Measurements from ENCODE around the gene SLC29A3. TPM values are rescaled to one million over a fixed set of nuclear protein-coding genes. Genes with fewer than 3 reads are reported as not detected.

The SLC29A3 gene
- total and polyA plus RNA-seq, 8 donors = 7.6 to 13.4 (median 8.1) TPM

GRCh38 chr10:71359364-71360046, 40.4 kb downstream of the SLC29A3 start:
- no peak overlapping the region for H3K4me3 ChIP-seq
- TF ChIP-seq CTCF (IDR thresholded peaks at IDR 0.05) = no peak
- no peaks in the 10 kb centered on the region for H3K27me3 ChIP-seq
- intact Hi-C loops (cut with DNase I) = no loop called here
- DNase-seq (peak in 1 of 4 donors; percentile 59), ATAC-seq (peak; percentile 66)
- peaks cover 0 to 16% of the 10 kb centered on the region in 2 donors for H3K36me3 ChIP-seq
- H3K9me3 ChIP-seq = no peaks in the 10 kb centered on the region
- H3K4me1 ChIP-seq = peaks cover 0 to 20% of the 10 kb centered on the region in 2 donors
- peak overlapping the region; percentile 33 to 68 for H3K27ac ChIP-seq

- no peaks in the 10 kb centered on the region for H3K27me3 ChIP-seq
- intact Hi-C loops (cut with DNase I) = no loop called here
- TF ChIP-seq CTCF (IDR thresholded peaks at IDR 0.05) = no peak
- H3K4me3 ChIP-seq = no peak overlapping the region
- H3K36me3 ChIP-seq = peaks cover 0 to 16% of the 10 kb centered on the region in 2 donors
- no peak for ATAC-seq
- no peaks in the 10 kb centered on the region for H3K9me3 ChIP-seq
- DNase-seq = no peak
- peaks cover 0 to 28% of the 10 kb centered on the region in 2 donors for H3K4me1 ChIP-seq
- no peak overlapping the region for H3K27ac ChIP-seq
Observed at GRCh38 chr10:71360735-71361134, 41.7 kb downstream of the SLC29A3 start.

GRCh38 chr10:71361581-71361980, 42.5 kb downstream of the SLC29A3 start:
- Histone ChIP-seq H3K27ac (no peak overlapping the region), H3K4me3 (no peak overlapping the region), H3K36me3 (peaks cover 0 to 11% of the 10 kb centered on the region in 2 donors), H3K4me1 (peaks cover 0 to 28% of the 10 kb centered on the region in 2 donors), H3K9me3 (no peaks in the 10 kb centered on the region), H3K27me3 (no peaks in the 10 kb centered on the region)
- TF ChIP-seq CTCF (IDR thresholded peaks at IDR 0.05) = no peak
- DNase-seq (no peak), ATAC-seq (no peak)
- intact Hi-C loops (cut with DNase I) = no loop called here

- intact Hi-C loops (cut with DNase I) = no loop called here
- no peak overlapping the region for H3K27ac ChIP-seq
- peaks cover 0 to 11% of the 10 kb centered on the region in 2 donors for H3K36me3 ChIP-seq
- H3K4me3 ChIP-seq = no peak overlapping the region
- no peak for DNase-seq
- no peaks in the 10 kb centered on the region for H3K9me3 ChIP-seq
- ATAC-seq = no peak
- TF ChIP-seq CTCF (IDR thresholded peaks at IDR 0.05) = no peak
- H3K27me3 ChIP-seq = no peaks in the 10 kb centered on the region
- peaks cover 0 to 34% of the 10 kb centered on the region in 2 donors for H3K4me1 ChIP-seq
Observed at GRCh38 chr10:71362141-71362540, 43.1 kb downstream of the SLC29A3 start.

GRCh38 chr10:71363936-71364335, 44.9 kb downstream of the SLC29A3 start:
- Histone ChIP-seq H3K9me3 (no peaks in the 10 kb centered on the region), H3K4me1 (peaks cover 0 to 44% of the 10 kb centered on the region in 2 donors), H3K36me3 (peaks cover 0 to 11% of the 10 kb centered on the region in 2 donors), H3K4me3 (no peak overlapping the region), H3K27me3 (no peaks in the 10 kb centered on the region), H3K27ac (peak overlapping the region in 1 of 2 donors; percentile 42)
- DNase-seq = no peak
- ATAC-seq = no peak
- intact Hi-C loops (cut with DNase I) = no loop called here
- no peak for TF ChIP-seq CTCF (IDR thresholded peaks at IDR 0.05)
